IPS-20b (cell line): Measurements from ENCODE around the gene BPTF.
"Not testable (repeated sequence)": the region's sequence is repeated elsewhere in the genome, so short reads cannot be mapped to it uniquely, and the experiment has no call there.

Source experiments
- H3K27ac ChIP-seq: one replicate; pipeline ENCODE4 v1.5.1; 2013; ENCODE audit warnings: low read length
- H3K27me3 ChIP-seq: 2 replicates; pipeline ENCODE4 v1.6.1; 2013; ENCODE audit warnings: mild to moderate bottlenecking, low read length, inconsistent platforms; ENCODE audit not compliant: insufficient read depth
- H3K36me3 ChIP-seq: 2 replicates; pipeline ENCODE4 v1.6.1; 2013; ENCODE audit warnings: low read depth, mild to moderate bottlenecking, inconsistent platforms, low read length, moderate library complexity; ENCODE audit not compliant: insufficient read depth
- H3K4me1 ChIP-seq: 2 replicates; pipeline ENCODE4 v1.6.1; 2013; ENCODE audit warnings: mild to moderate bottlenecking, control low read depth, inconsistent platforms, low read length, moderate library complexity; ENCODE audit not compliant: insufficient read depth
- H3K4me3 ChIP-seq: 2 replicates; pipeline ENCODE4 v1.5.1; 2013; ENCODE audit warnings: mild to moderate bottlenecking, low read length, inconsistent platforms
- H3K9ac ChIP-seq: 2 replicates; pipeline ENCODE4 v1.6.1; 2013; ENCODE audit warnings: low read depth, mild to moderate bottlenecking, inconsistent platforms, low read length, moderate library complexity
- H3K9me3 ChIP-seq: 2 replicates; pipeline ENCODE4 v1.6.1; 2013; ENCODE audit warnings: mild to moderate bottlenecking, low read depth, low read length, inconsistent platforms; ENCODE audit not compliant: insufficient read depth

The BPTF gene

GRCh38 chr17:67836205-67836987 is 11.1 kb downstream of the BPTF start:
- Histone ChIP-seq H3K4me3 (no peak overlapping the region), H3K9me3 (no peaks in the 10 kb centered on the region), H3K9ac (no peak overlapping the region), H3K27me3 (no peaks in the 10 kb centered on the region), H3K27ac (no peak overlapping the region), H3K36me3 (no peaks in the 10 kb centered on the region), H3K4me1 (no peaks in the 10 kb centered on the region)

GRCh38 chr17:67837965-67838364 is 12.7 kb downstream of the BPTF start:
- Histone ChIP-seq H3K36me3 (no peaks in the 10 kb centered on the region), H3K4me1 (no peaks in the 10 kb centered on the region), H3K27ac (no peak overlapping the region)

DNA sequence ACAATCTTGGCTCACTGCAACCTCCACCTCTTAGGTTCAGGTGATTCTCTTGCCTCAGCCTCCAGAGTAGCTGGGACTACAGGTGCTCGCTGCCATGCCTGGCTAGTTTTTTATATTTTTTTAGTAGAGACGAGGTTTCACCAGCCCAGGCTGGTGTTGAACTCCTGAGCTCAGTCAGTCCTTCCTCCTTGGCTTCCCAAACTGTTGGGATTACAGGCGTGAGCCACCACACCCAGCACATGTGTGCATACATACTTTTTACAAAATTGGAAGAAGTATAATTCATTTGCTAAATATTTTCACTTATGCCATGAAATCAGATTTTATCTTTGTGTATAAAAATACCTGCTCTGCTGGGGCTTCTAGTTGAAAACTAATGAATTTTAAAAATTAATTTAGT is 13.2 kb downstream of the BPTF start:
- no peaks in the 10 kb centered on the region for H3K4me1 ChIP-seq
- no peak overlapping the region for H3K4me3 ChIP-seq
- H3K27ac ChIP-seq = no peak overlapping the region
- H3K27me3 ChIP-seq = no peaks in the 10 kb centered on the region
- no peak overlapping the region for H3K9ac ChIP-seq
- no peaks in the 10 kb centered on the region for H3K36me3 ChIP-seq
- no peaks in the 10 kb centered on the region for H3K9me3 ChIP-seq

More at GRCh38 chr17:67837965-67838364, 12.7 kb downstream of the BPTF start:
- no peaks in the 10 kb centered on the region for H3K9me3 ChIP-seq
- H3K4me3 ChIP-seq = no peak overlapping the region
- no peaks in the 10 kb centered on the region for H3K27me3 ChIP-seq
- H3K9ac ChIP-seq = no peak overlapping the region

DNA sequence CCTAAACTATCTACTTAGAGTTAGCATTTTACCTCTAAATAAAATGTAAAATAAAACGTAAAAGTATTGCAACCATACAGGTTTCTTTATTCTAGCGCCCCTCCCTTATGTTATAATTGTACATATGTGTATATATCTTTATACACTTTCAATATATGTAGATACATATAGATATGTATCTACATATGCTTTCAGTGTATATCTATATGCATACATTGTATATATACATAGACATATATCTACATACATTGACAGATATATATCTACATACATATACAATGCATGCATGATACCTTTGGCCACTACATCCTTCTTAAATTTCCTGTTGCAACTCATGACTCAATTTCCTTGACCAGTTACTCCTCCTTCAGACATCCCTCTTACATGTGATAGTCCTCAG is 16.7 kb downstream of the BPTF start:
- Histone ChIP-seq H3K4me3 (no peak overlapping the region), H3K9ac (no peak overlapping the region), H3K36me3 (no peaks in the 10 kb centered on the region), H3K27me3 (no peaks in the 10 kb centered on the region), H3K27ac (no peak overlapping the region), H3K4me1 (peaks cover 5% of the 10 kb centered on the region; the same call in 1 of the 2 replicates), H3K9me3 (no peaks in the 10 kb centered on the region)

- no peaks in the 10 kb centered on the region for H3K27me3 ChIP-seq
- no peak overlapping the region for H3K27ac ChIP-seq
- H3K4me1 ChIP-seq = peaks cover 5% of the 10 kb centered on the region; the same call in 1 of the 2 replicates
- no peaks in the 10 kb centered on the region for H3K36me3 ChIP-seq
- H3K9ac ChIP-seq = no peak overlapping the region
- H3K4me3 ChIP-seq = no peak overlapping the region
- no peaks in the 10 kb centered on the region for H3K9me3 ChIP-seq
Measured at GRCh38 chr17:67842648-67843047, 17.3 kb downstream of the BPTF start.

DNA sequence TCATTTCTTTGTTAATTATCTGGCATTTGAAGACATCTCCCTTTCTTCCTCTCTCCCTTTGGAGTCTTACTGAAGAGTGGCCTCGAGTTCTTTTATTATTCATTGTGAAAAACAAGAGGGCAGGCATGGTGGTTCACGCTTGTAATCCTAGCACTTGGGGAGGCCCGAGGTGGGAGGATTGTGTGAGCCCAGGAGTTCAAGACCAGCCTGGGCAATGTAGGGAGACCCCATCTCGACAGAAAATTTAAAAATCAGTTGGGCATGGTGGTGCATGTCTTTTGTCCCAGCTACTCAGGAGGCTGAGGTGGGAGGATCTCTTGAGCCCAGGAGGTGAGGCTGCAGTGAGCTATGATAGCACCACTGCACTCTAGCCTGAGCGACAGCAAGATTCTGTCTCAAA is 20.1 kb downstream of the BPTF start:
- no peak overlapping the region for H3K9ac ChIP-seq
- no peak overlapping the region for H3K4me3 ChIP-seq
- H3K9me3 ChIP-seq = no peaks in the 10 kb centered on the region
- H3K27me3 ChIP-seq = no peaks in the 10 kb centered on the region
- H3K27ac ChIP-seq = no peak overlapping the region
- H3K36me3 ChIP-seq = no peaks in the 10 kb centered on the region
- peaks cover 5% of the 10 kb centered on the region; the same call in 1 of the 2 replicates for H3K4me1 ChIP-seq

DNA sequence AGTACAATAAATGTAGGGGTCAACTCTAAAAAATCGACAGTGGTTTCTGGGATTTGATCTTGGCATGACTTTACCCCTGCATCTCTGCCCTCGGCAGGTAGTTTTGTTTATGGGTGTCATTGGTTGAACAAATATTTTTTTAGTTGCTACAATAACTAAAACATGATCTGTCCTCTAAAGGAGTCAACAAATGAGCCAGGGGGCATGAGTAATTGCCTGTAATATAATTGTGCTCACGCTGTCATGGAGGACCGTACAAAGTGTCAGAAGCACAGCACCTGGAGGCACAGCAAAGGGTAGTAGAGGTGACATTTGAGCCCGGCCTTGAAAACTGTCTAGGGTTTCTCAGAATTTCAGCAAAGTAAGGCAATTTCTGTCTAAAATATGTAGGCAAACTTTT is 22.9 kb downstream of the BPTF start:
- H3K36me3 ChIP-seq, H3K4me3 ChIP-seq, H3K4me1 ChIP-seq, H3K27ac ChIP-seq, H3K9ac ChIP-seq, H3K9me3 ChIP-seq, H3K27me3 ChIP-seq: not testable (repeated sequence)

GRCh38 chr17:67848846-67849245 is 23.5 kb downstream of the BPTF start:
- not testable (repeated sequence) for H3K27me3 ChIP-seq, H3K9ac ChIP-seq, H3K4me3 ChIP-seq, H3K27ac ChIP-seq, H3K36me3 ChIP-seq, H3K9me3 ChIP-seq, H3K4me1 ChIP-seq

- no peak overlapping the region for H3K27ac ChIP-seq
- no peaks in the 10 kb centered on the region for H3K9me3 ChIP-seq
- peaks cover 24% of the 10 kb centered on the region for H3K36me3 ChIP-seq
- H3K4me3 ChIP-seq = no peak overlapping the region
- H3K9ac ChIP-seq = no peak overlapping the region
- H3K4me1 ChIP-seq = no peaks in the 10 kb centered on the region
- no peaks in the 10 kb centered on the region for H3K27me3 ChIP-seq
Measured at GRCh38 chr17:67850991-67851631, 25.8 kb downstream of the BPTF start.

DNA sequence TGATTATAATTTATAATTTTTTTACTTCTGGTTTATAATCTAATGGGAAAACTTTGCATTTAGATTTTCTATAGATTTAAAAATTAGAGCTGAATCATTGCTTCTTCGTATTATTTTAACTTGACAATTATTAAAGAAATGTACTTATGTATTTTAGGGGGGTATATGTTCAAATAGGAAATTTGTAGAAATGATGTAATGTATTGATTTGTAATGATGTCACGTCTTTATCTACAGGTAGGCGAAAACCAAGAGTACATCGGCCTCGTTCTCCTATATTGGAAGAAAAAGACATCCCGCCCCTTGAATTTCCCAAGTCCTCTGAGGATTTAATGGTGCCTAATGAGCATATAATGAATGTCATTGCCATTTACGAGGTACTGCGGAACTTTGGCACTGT is 28.4 kb downstream of the BPTF start:
- Histone ChIP-seq H3K9me3 (no peaks in the 10 kb centered on the region), H3K4me1 (no peaks in the 10 kb centered on the region), H3K27ac (no peak overlapping the region), H3K4me3 (no peak overlapping the region), H3K9ac (no peak overlapping the region), H3K36me3 (peaks cover 32% of the 10 kb centered on the region), H3K27me3 (no peaks in the 10 kb centered on the region)

- H3K27me3 ChIP-seq = no peaks in the 10 kb centered on the region
- no peak overlapping the region for H3K9ac ChIP-seq
- no peak overlapping the region for H3K27ac ChIP-seq
- no peaks in the 10 kb centered on the region for H3K4me1 ChIP-seq
- peaks cover 32% of the 10 kb centered on the region for H3K36me3 ChIP-seq
- H3K4me3 ChIP-seq = no peak overlapping the region
- H3K9me3 ChIP-seq = no peaks in the 10 kb centered on the region
Measured at GRCh38 chr17:67854378-67854777, 29.1 kb downstream of the BPTF start.
